GM18909 (cell line): ENCODE results near the gene SPATS2L.

Source experiments
- ATAC-seq: cut with Tn5 transposase; IDR thresholded peaks from one replicate; pipeline ENCODE4 v1.9.1; 2021; ENCODE audit warnings: mild to moderate bottlenecking; ENCODE audit not compliant: unreplicated experiment, poor library complexity

The SPATS2L gene

GRCh38 chr2:200528228-200528627, 221.7 kb downstream of the SPATS2L start:
- no peak for ATAC-seq
